Activated CD4-positive, alpha-beta memory T cell treated with anti-CD3 and anti-CD28 coated beads for 36 hours (primary cell): Measurements from ENCODE around the gene PLEKHA5. TPM values are rescaled to one million over a fixed set of nuclear protein-coding genes. Genes with fewer than 3 reads are reported as not detected.
"Not testable (repeated sequence)": the region's sequence is repeated elsewhere in the genome, so short reads cannot be mapped to it uniquely, and the experiment has no call there.

Source experiments
- CTCF ChIA-PET: fragments of 350-600 bp; sonication (Branson Sonifier 250); formaldehyde crosslinking; loops from one replicate; lab custom pipeline; 2021; ENCODE audit warnings: antibody characterized with exemption, inconsistent platforms; lab: Charles Lee
- POLR2A ChIA-PET: fragments of 350-600 bp; sonication (Branson Sonifier 250); formaldehyde crosslinking; loops from one replicate; lab custom pipeline; 2021; ENCODE audit warnings: antibody characterized with exemption; lab: Charles Lee
- DNase-seq: peaks from one replicate; pipeline ENCODE4 v3.0.0-alpha.2; 2020
- H3K27ac Mint-ChIP-seq: one replicate; pipeline ENCODE4 v1.8.0; 2021; ENCODE audit warnings: mixed read lengths
- H3K27me3 Mint-ChIP-seq: one replicate; pipeline ENCODE4 v1.8.0; 2021; ENCODE audit warnings: mixed read lengths
- H3K36me3 Mint-ChIP-seq: one replicate; pipeline ENCODE4 v1.8.0; 2021; ENCODE audit warnings: mixed read lengths
- H3K4me1 Mint-ChIP-seq: one replicate; pipeline ENCODE4 v1.8.0; 2021; ENCODE audit warnings: low read depth, mixed read lengths
- H3K4me3 Mint-ChIP-seq: one replicate; pipeline ENCODE4 v1.8.0; 2021; ENCODE audit warnings: mild to moderate bottlenecking, mixed read lengths
- H3K9me3 Mint-ChIP-seq: one replicate; pipeline ENCODE4 v1.8.0; 2021; ENCODE audit warnings: mixed read lengths
- intact Hi-C: fragments of 100-400 bp; cut with micrococcal nuclease; formaldehyde crosslinking; loops from one replicate; pipeline ENCODE4 v1.15.1; 2023
- total RNA-seq, 2 experiments: library from RNA; stranded (reverse); gene quantifications; one replicate each; pipeline ENCODE4 v1.2.3, GENCODE V29; 2021

PLEKHA5 gene
- total RNA-seq, 2 experiments from 2014 or later = 6.6 to 7.4 TPM

- H3K9me3 Mint-ChIP-seq = peaks cover 8% of the 10 kb centered on the region
- ChIA-PET CTCF (no interaction called here), POLR2A (no interaction called here)
- H3K4me1 Mint-ChIP-seq = no peaks in the 10 kb centered on the region
- peaks cover 2% of the 10 kb centered on the region for H3K36me3 Mint-ChIP-seq
- no peak for DNase-seq
- intact Hi-C loops = no loop called here
- no peak overlapping the region for H3K27ac Mint-ChIP-seq
- no peak overlapping the region for H3K4me3 Mint-ChIP-seq
- H3K27me3 Mint-ChIP-seq = no peaks in the 10 kb centered on the region
These were observed 98.3 kb downstream of the PLEKHA5 start for GRCh38 chr12:19227880-19228210.

DNA sequence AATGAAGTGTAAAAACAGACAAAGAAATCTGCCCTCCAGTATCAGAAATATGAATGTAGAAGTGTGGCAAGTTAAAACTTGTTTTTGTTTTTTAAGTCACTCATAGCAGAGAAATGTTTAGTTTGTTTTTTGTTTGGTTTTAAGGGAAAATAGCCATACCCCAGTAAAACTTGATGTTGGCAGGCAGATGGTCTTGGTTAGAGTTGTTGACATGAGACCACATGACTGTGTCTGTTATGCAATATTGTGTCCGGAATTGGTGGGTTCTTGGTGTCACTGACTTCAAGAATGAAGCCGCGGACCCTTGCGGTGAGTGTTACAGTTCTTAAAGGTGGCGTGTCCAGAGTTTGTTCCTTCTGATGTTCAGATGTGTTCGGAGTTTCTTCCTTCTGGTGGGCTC, 99.5 kb downstream of the PLEKHA5 start:
- DNase-seq, H3K27me3 Mint-ChIP-seq, intact Hi-C loops, H3K27ac Mint-ChIP-seq, POLR2A ChIA-PET, H3K4me3 Mint-ChIP-seq, H3K36me3 Mint-ChIP-seq, H3K9me3 Mint-ChIP-seq, H3K4me1 Mint-ChIP-seq: not testable (repeated sequence)
- CTCF ChIA-PET = interaction anchor here (1.7 kb wide), 1 partner anchor 60 kb away, joined by 5 read pairs; no protein-coding TSS in a partner anchor

DNA sequence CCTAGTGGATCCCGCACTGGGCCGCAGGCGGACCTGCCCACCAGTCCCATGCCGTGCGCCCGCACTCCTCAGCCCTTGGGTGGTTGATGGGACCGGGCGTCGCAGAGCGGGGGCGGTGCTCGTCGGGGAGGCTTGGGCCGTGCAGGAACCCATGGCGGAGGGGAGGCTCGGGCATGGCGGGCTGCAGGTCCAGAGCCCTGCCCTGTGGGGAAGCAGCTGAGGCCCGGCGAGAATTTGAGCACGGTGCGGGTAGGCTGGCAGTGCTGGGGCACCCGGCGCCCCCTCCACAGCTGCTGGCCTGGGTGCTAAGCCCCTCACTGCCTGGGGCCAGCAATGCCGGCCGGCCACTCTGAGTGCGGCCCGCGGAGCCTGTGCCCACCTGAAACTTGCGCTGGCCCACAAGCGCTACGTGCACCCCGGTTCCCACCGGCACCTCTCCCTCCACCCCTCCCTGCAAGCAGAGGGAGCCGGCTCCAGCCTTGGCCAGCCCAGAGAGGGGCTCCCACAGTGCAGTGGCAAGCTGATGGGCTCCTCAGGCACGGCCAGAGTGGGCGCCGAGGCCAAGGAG, 100.8 kb downstream of the PLEKHA5 start:
- no peaks in the 10 kb centered on the region for H3K27me3 Mint-ChIP-seq
- intact Hi-C loops = no loop called here
- H3K9me3 Mint-ChIP-seq = peaks cover 8% of the 10 kb centered on the region
- H3K4me3 Mint-ChIP-seq = no peak overlapping the region
- CTCF ChIA-PET = interaction anchor here (1.7 kb wide), 1 partner anchor 58 kb away, joined by 5 read pairs; no protein-coding TSS in a partner anchor
- no peak overlapping the region for H3K27ac Mint-ChIP-seq
- H3K4me1 Mint-ChIP-seq = no peaks in the 10 kb centered on the region
- POLR2A ChIA-PET = no interaction called here
- no peak for DNase-seq
- H3K36me3 Mint-ChIP-seq = peaks cover 2% of the 10 kb centered on the region

DNA sequence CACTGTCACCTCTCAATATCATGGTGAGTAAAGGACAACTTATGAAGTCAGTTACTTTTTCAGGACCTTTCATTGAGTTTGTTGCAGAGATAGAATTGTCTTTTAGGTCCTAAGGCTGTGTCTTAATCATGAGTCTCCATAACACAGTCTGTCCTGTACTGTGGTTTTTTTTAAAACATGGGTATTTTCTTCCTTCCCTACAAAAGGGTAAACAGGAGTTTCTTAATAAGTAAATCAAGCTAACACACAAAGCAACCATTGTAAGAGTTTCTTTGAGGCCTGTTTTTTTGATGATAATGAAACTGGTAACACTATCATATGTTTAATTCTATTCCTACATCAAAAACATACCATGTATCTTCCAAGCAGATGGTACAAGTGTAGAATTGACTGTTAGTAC, 101.4 kb downstream of the PLEKHA5 start:
- Mint-ChIP-seq H3K4me3 (no peak overlapping the region), H3K4me1 (no peaks in the 10 kb centered on the region), H3K36me3 (peaks cover 2% of the 10 kb centered on the region), H3K9me3 (peaks cover 8% of the 10 kb centered on the region), H3K27me3 (no peaks in the 10 kb centered on the region), H3K27ac (no peak overlapping the region)
- intact Hi-C loops = no loop called here
- CTCF ChIA-PET = no interaction called here
- POLR2A ChIA-PET = no interaction called here
- no peak for DNase-seq

- no peak overlapping the region for H3K27ac Mint-ChIP-seq
- POLR2A ChIA-PET = interaction anchor here (0.5 kb wide), 1 partner anchor 683 kb away, joined by 5 read pairs; no protein-coding TSS in a partner anchor
- DNase-seq = no peak
These were observed 104.7 kb downstream of the PLEKHA5 start for GRCh38 chr12:19234171-19234704.

DNA sequence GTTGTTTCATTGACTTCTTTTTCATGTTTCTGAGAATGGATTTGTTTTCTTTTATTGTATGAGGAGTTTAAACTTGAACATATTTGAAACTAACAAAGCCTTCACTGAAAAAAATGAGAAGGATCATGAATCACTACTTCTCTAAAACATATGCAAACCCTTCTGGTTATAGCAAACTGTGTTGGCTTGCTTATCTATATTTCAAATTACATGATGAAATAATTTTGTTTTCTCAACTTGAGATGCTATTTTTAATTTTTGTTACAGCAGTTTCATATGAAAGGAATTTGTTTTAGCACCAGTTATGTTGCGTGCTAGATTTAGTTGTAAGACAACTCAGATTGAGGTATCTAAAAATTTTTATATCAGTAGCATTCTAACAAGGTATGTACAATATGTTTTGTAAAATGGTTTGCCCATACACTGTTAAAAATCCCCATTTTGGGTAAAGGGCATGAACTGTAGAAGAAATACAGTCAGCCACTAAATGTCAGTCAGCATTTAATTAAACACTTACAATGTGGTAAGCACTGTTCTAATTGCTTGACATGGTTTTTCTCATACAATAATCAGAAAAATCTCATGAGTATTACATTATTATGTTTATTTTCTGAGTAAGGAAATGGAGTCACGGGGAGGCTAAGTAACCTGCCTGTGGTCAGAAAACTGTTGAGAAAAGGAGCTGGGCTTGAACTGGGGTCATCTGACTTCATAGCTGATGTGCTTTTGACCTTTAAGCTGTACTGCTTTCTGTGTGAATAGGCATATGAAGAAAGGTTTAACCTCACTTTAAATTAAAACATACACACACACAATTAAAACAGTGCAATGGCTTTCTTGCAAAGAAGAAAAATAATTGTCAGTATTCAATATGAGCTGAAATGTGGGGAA, 105.7 kb downstream of the PLEKHA5 start:
- ChIA-PET POLR2A (no interaction called here), CTCF (interaction anchor here (0.6 to 0.9 kb wide), 2 partner anchors 49 to 298 kb away, joined by 3 to 4 read pairs; no protein-coding TSS in a partner anchor)
- no peaks in the 10 kb centered on the region for H3K9me3 Mint-ChIP-seq
- H3K4me1 Mint-ChIP-seq = no peaks in the 10 kb centered on the region
- no peak overlapping the region for H3K4me3 Mint-ChIP-seq
- DNase-seq = no peak
- intact Hi-C loops = no loop called here
- H3K27me3 Mint-ChIP-seq = no peaks in the 10 kb centered on the region
- H3K36me3 Mint-ChIP-seq = no peaks in the 10 kb centered on the region
- no peak overlapping the region for H3K27ac Mint-ChIP-seq

More at GRCh38 chr12:19234171-19234704, 104.7 kb downstream of the PLEKHA5 start:
- CTCF ChIA-PET = no interaction called here
- Mint-ChIP-seq H3K9me3 (peaks cover 2% of the 10 kb centered on the region), H3K27me3 (no peaks in the 10 kb centered on the region), H3K36me3 (no peaks in the 10 kb centered on the region), H3K4me3 (no peak overlapping the region), H3K4me1 (no peaks in the 10 kb centered on the region)
- intact Hi-C loops = no loop called here

- intact Hi-C loops = no loop called here
- ChIA-PET POLR2A (interaction anchor here (0.6 kb wide), 1 partner anchor 23 kb away, joined by 4 read pairs; no protein-coding TSS in a partner anchor), CTCF (no interaction called here)
- no peak overlapping the region for H3K27ac Mint-ChIP-seq
- no peaks in the 10 kb centered on the region for H3K27me3 Mint-ChIP-seq
- no peaks in the 10 kb centered on the region for H3K4me1 Mint-ChIP-seq
- H3K36me3 Mint-ChIP-seq = no peaks in the 10 kb centered on the region
- H3K4me3 Mint-ChIP-seq = no peak overlapping the region
- peak; percentile 10 for DNase-seq
- H3K9me3 Mint-ChIP-seq = no peaks in the 10 kb centered on the region
These were observed 107.1 kb downstream of the PLEKHA5 start for GRCh38 chr12:19236656-19237055.

GRCh38 chr12:19238540-19238939, 109.0 kb downstream of the PLEKHA5 start:
- ChIA-PET POLR2A (no interaction called here), CTCF (no interaction called here)

DNA sequence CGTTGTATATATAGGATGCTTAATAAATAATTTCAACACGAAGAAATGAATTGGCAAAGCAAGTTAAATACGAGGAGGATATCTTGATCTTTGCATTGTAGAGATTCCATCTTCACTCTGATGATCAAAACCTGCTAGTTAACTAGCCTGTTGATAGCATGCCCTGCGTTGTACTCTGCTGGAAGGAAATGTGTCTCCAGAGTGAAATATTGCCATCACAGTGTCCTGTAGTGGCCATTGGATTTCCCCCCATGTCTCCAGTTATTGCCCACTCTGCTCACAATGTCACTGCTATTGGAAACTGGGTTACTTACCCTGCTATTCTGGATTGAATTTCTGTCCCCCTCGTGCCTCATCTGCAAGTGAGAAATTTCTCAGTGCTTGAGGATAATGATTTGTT, 109.6 kb downstream of the PLEKHA5 start:
- ChIA-PET CTCF (no interaction called here), POLR2A (no interaction called here)
- Mint-ChIP-seq H3K36me3 (no peaks in the 10 kb centered on the region), H3K27ac (no peak overlapping the region), H3K27me3 (no peaks in the 10 kb centered on the region), H3K4me3 (no peak overlapping the region), H3K9me3 (no peaks in the 10 kb centered on the region), H3K4me1 (no peaks in the 10 kb centered on the region)
- intact Hi-C loops = no loop called here
- no peak for DNase-seq

More at GRCh38 chr12:19238540-19238939, 109.0 kb downstream of the PLEKHA5 start:
- Mint-ChIP-seq H3K27ac (no peak overlapping the region), H3K9me3 (no peaks in the 10 kb centered on the region), H3K4me3 (no peak overlapping the region), H3K27me3 (no peaks in the 10 kb centered on the region), H3K36me3 (no peaks in the 10 kb centered on the region), H3K4me1 (no peaks in the 10 kb centered on the region)
- intact Hi-C loops = no loop called here
- no peak for DNase-seq

DNA sequence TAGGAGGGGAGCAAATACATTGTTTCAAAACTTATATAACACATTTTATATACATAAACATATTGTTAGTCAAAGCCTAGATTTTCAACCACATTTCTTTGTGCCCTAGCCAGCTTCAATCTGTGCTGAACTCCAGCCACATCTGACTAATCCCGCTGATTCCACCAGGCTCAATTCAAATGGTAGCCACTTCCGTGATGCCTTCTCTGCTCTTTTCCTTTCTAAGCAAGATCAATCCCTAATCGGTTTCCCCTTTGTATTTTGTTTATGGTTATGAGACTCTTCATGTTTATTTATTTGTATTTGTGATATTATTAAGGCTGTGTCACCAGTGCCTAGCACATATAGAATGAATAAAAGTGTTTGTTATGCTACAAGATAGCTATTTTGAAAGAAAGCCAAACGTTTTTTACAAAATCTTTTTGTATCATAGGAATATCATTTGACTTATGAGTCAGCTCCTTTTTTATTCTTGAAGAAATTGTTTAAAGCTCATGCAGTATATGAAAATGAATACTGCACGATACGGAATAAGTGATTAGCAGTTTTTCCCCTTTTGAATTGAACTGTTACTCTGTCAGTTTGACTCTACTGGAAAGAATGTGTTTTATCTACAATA, 110.2 kb downstream of the PLEKHA5 start:
- H3K27ac Mint-ChIP-seq = no peak overlapping the region
- intact Hi-C loops = no loop called here
- no peak for DNase-seq
- no peaks in the 10 kb centered on the region for H3K9me3 Mint-ChIP-seq
- ChIA-PET POLR2A (no interaction called here), CTCF (no interaction called here)
- no peaks in the 10 kb centered on the region for H3K27me3 Mint-ChIP-seq
- H3K4me3 Mint-ChIP-seq = no peak overlapping the region
- H3K36me3 Mint-ChIP-seq = no peaks in the 10 kb centered on the region
- H3K4me1 Mint-ChIP-seq = no peaks in the 10 kb centered on the region

DNA sequence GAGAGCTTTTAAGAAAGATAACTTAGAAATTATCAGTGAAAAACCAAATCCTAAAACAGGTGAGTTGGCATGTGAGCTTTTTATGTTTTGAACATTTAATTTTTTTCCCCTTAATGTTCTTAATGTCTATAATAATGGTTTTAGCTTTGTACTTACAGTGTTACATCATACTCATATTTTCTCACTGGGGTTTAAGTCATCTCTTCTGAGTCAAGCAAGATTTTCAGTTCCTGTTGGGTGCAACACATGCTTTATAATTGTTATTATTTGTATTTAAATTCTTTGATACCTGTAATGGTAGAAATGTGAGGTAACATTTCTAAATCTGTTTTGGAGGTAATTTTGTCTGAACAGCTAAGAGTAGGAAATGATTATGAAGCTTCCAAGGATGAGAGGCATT, 113.0 kb downstream of the PLEKHA5 start:
- H3K9me3 Mint-ChIP-seq = no peaks in the 10 kb centered on the region
- H3K27ac Mint-ChIP-seq = no peak overlapping the region
- H3K27me3 Mint-ChIP-seq = no peaks in the 10 kb centered on the region
- H3K36me3 Mint-ChIP-seq = no peaks in the 10 kb centered on the region
- CTCF ChIA-PET = interaction anchor here (1.0 kb wide), 1 partner anchor 21 kb away, joined by 4 read pairs; no protein-coding TSS in a partner anchor
- no peak overlapping the region for H3K4me3 Mint-ChIP-seq
- DNase-seq = no peak
- intact Hi-C loops = no loop called here
- POLR2A ChIA-PET = no interaction called here
- H3K4me1 Mint-ChIP-seq = no peaks in the 10 kb centered on the region

DNA sequence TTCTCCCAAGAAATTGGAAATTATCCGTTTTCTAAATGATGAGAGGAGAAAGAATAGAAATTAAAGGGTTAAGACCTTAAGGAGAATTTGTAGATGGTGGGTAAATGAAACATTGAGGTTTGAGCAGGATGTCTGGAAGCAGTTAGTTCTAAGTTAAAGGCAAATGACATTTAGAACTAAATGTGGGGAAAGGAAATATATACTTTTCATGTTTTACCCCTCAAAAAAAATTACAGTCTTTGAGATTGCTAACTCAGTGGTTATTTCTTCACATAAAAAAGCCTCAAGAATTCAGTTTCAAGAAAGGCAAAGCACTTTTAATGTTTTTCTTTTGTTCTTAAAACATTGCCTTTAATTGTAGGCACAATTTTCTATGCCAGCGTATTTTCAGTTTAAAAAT, 114.0 kb downstream of the PLEKHA5 start:
- no peaks in the 10 kb centered on the region for H3K36me3 Mint-ChIP-seq
- CTCF ChIA-PET = no interaction called here
- POLR2A ChIA-PET = no interaction called here
- no peaks in the 10 kb centered on the region for H3K27me3 Mint-ChIP-seq
- H3K4me3 Mint-ChIP-seq = no peak overlapping the region
- intact Hi-C loops = no loop called here
- no peak overlapping the region for H3K27ac Mint-ChIP-seq
- DNase-seq = no peak
- no peaks in the 10 kb centered on the region for H3K9me3 Mint-ChIP-seq
- no peaks in the 10 kb centered on the region for H3K4me1 Mint-ChIP-seq
